ENCODE data around the gene HMGN2. TPM values are rescaled to one million over a fixed set of nuclear protein-coding genes. Genes with fewer than 3 reads are reported as not detected.
A peak's percentile ranks its signal among the peaks of the same experiment; 100 is the strongest.

Gene HMGN2
- 1,000 to 10,000 TPM; 1,010 to 1,265 (median 1,224) TPM for polyA plus RNA-seq (ENCODE audit: insufficient read length in 3 of 3)
- long read RNA-seq, donor 1, transcript HMGN2-201 (6 exons, 1,191 nt), result major isoform, 354 of 429 reads
- long read RNA-seq, donor 1, transcript HMGN2-205 (5 exons, 952 nt), result minor isoform, 7 of 429 reads
- long read RNA-seq, donor 1, partial matches to known transcripts, result 39 of 429 reads
- long read RNA-seq, donor 1, other reads (novel, unspliced or antisense), result 24 of 429 reads
- long read RNA-seq, donor 2, transcript HMGN2-205 (5 exons, 952 nt), result minor isoform, 5 of 627 reads
- long read RNA-seq, donor 2, transcript HMGN2-201 (6 exons, 1,191 nt), result major isoform, 336 of 627 reads
- long read RNA-seq, donor 2, partial matches to known transcripts, result 245 of 627 reads
- long read RNA-seq, donor 2, other reads (novel, unspliced or antisense), result 36 of 627 reads
- long read RNA-seq, donor 3, transcript HMGN2-201 (6 exons, 1,191 nt), result major isoform, 610 of 724 reads
- long read RNA-seq, donor 3, transcript HMGN2-205 (5 exons, 952 nt), result minor isoform, 7 of 724 reads
- long read RNA-seq, donor 3, partial matches to known transcripts, result 58 of 724 reads
- long read RNA-seq, donor 3, other reads (novel, unspliced or antisense), result 43 of 724 reads
- long read RNA-seq, donor 4, transcript HMGN2-201 (6 exons, 1,191 nt), result major isoform, 371 of 696 reads
- long read RNA-seq, donor 4, partial matches to known transcripts, result 299 of 696 reads
- long read RNA-seq, donor 4, other reads (novel, unspliced or antisense), result 15 of 696 reads
- long read RNA-seq, donor 5, result 0 reads
- long read RNA-seq, donor 6, transcript HMGN2-201 (6 exons, 1,191 nt), result major isoform, 368 of 543 reads
- long read RNA-seq, donor 6, transcript HMGN2-205 (5 exons, 952 nt), result minor isoform, 7 of 543 reads
- long read RNA-seq, donor 6, partial matches to known transcripts, result 127 of 543 reads
- long read RNA-seq, donor 6, other reads (novel, unspliced or antisense), result 34 of 543 reads
- long read RNA-seq, donor 7, transcript HMGN2-201 (6 exons, 1,191 nt), result major isoform, 502 of 656 reads
- long read RNA-seq, donor 7, transcript HMGN2-205 (5 exons, 952 nt), result minor isoform, 11 of 656 reads
- long read RNA-seq, donor 7, partial matches to known transcripts, result 75 of 656 reads
- long read RNA-seq, donor 7, other reads (novel, unspliced or antisense), result 60 of 656 reads
- long read RNA-seq, donor 8, transcript HMGN2-205 (5 exons, 952 nt), result minor isoform, 9 of 1,415 reads
- long read RNA-seq, donor 8, transcript HMGN2-201 (6 exons, 1,191 nt), result major isoform, 616 of 1,415 reads
- long read RNA-seq, donor 8, transcript HMGN2-209 (2 exons, 1,496 nt), result minor isoform, 5 of 1,415 reads
- long read RNA-seq, donor 8, partial matches to known transcripts, result 698 of 1,415 reads
- long read RNA-seq, donor 8, other reads (novel, unspliced or antisense), result 79 of 1,415 reads
- long read RNA-seq, donor 9, transcript HMGN2-201 (6 exons, 1,191 nt), result major isoform, 390 of 786 reads
- long read RNA-seq, donor 9, transcript HMGN2-205 (5 exons, 952 nt), result minor isoform, 5 of 786 reads
- long read RNA-seq, donor 9, partial matches to known transcripts, result 356 of 786 reads
- long read RNA-seq, donor 9, other reads (novel, unspliced or antisense), result 31 of 786 reads
- long read RNA-seq, donor 10, transcript HMGN2-205 (5 exons, 952 nt), result minor isoform, 6 of 894 reads
- long read RNA-seq, donor 10, transcript HMGN2-201 (6 exons, 1,191 nt), result major isoform, 392 of 894 reads
- long read RNA-seq, donor 10, partial matches to known transcripts, result 460 of 894 reads
- long read RNA-seq, donor 10, other reads (novel, unspliced or antisense), result 33 of 894 reads
- long read RNA-seq, donor 11, transcript HMGN2-201 (6 exons, 1,191 nt), result major isoform, 320 of 372 reads
- long read RNA-seq, donor 11, transcript HMGN2-205 (5 exons, 952 nt), result minor isoform, 6 of 372 reads
- long read RNA-seq, donor 11, partial matches to known transcripts, result 21 of 372 reads
- long read RNA-seq, donor 11, other reads (novel, unspliced or antisense), result 18 of 372 reads
- long read RNA-seq, donor 12, transcript HMGN2-201 (6 exons, 1,191 nt), result major isoform, 158 of 204 reads
- long read RNA-seq, donor 12, transcript HMGN2-205 (5 exons, 952 nt), result minor isoform, 6 of 204 reads
- long read RNA-seq, donor 12, partial matches to known transcripts, result 31 of 204 reads
- long read RNA-seq, donor 12, other reads (novel, unspliced or antisense), result 5 of 204 reads
- long read RNA-seq, donor 13, transcript HMGN2-201 (6 exons, 1,191 nt), result major isoform, 762 of 1,595 reads
- long read RNA-seq, donor 13, transcript HMGN2-202 (5 exons, 1,045 nt), result minor isoform, 5 of 1,595 reads
- long read RNA-seq, donor 13, transcript HMGN2-205 (5 exons, 952 nt), result minor isoform, 17 of 1,595 reads
- long read RNA-seq, donor 13, partial matches to known transcripts, result 708 of 1,595 reads
- long read RNA-seq, donor 13, other reads (novel, unspliced or antisense), result 96 of 1,595 reads
- long read RNA-seq, donor 14, transcript HMGN2-201 (6 exons, 1,191 nt), result major isoform, 398 of 966 reads
- long read RNA-seq, donor 14, transcript HMGN2-205 (5 exons, 952 nt), result minor isoform, 9 of 966 reads
- long read RNA-seq, donor 14, partial matches to known transcripts, result 518 of 966 reads
- long read RNA-seq, donor 14, other reads (novel, unspliced or antisense), result 35 of 966 reads
- long read RNA-seq, donor 15, transcript HMGN2-201 (6 exons, 1,191 nt), result major isoform, 224 of 265 reads
- long read RNA-seq, donor 15, partial matches to known transcripts, result 24 of 265 reads
- long read RNA-seq, donor 15, other reads (novel, unspliced or antisense), result 10 of 265 reads
- long read RNA-seq, donor 16, transcript HMGN2-205 (5 exons, 952 nt), result minor isoform, 12 of 1,134 reads
- long read RNA-seq, donor 16, transcript HMGN2-201 (6 exons, 1,191 nt), result major isoform, 937 of 1,134 reads
- long read RNA-seq, donor 16, partial matches to known transcripts, result 80 of 1,134 reads
- long read RNA-seq, donor 16, other reads (novel, unspliced or antisense), result 96 of 1,134 reads

- peak in 10 of 11 donors; percentile 68 to 92 (median 90) for DNase-seq (ENCODE audit: extremely low read depth in 1 of 11, low read depth in 9 of 11, low spot score in 4 of 11)
Observed at GRCh38 chr1:26472320-26472900, at the start of gene HMGN2. TSS of gene HMGN2 (plus strand) at chr1:26472440. CDS start at chr1:26472613, 173 bp downstream.

GRCh38 chr1:26429721-26430120, 42.5 kb upstream of the HMGN2 start:
- no peak for DNase-seq (ENCODE audit: extremely low read depth in 1 of 11, low read depth in 9 of 11, low spot score in 4 of 11)

GRCh38 chr1:26431979-26432695, 40.1 kb upstream of the HMGN2 start, which contains the start of gene DHDDS:
TSS of gene DHDDS (plus strand) at chr1:26432321. CDS start at chr1:26432946, 625 bp downstream.
- peak; percentile 92 to 97 (median 96) for DNase-seq (ENCODE audit: extremely low read depth in 1 of 11, low read depth in 9 of 11, low spot score in 4 of 11)

GRCh38 chr1:26432793-26433192, 39.4 kb upstream of the HMGN2 start:
- DNase-seq (ENCODE audit: extremely low read depth in 1 of 11, low read depth in 9 of 11, low spot score in 4 of 11), result no peak

- no peak for DNase-seq (ENCODE audit: extremely low read depth in 1 of 11, low read depth in 9 of 11, low spot score in 4 of 11)
Observed at GRCh38 chr1:26434161-26434752, 38.0 kb upstream of the HMGN2 start.

GRCh38 chr1:26438041-26438440, 34.2 kb upstream of the HMGN2 start:
- DNase-seq (ENCODE audit: extremely low read depth in 1 of 11, low read depth in 9 of 11, low spot score in 4 of 11), result no peak

- DNase-seq (ENCODE audit: extremely low read depth in 1 of 11, low read depth in 9 of 11, low spot score in 4 of 11), result no peak
Observed at GRCh38 chr1:26440259-26440658, 32.0 kb upstream of the HMGN2 start.

GRCh38 chr1:26449868-26450267, 22.4 kb upstream of the HMGN2 start:
- DNase-seq (ENCODE audit: extremely low read depth in 1 of 11, low read depth in 9 of 11, low spot score in 4 of 11), result no peak

- DNase-seq (ENCODE audit: extremely low read depth in 1 of 11, low read depth in 9 of 11, low spot score in 4 of 11), result no peak
Observed at GRCh38 chr1:26450908-26451307, 21.3 kb upstream of the HMGN2 start.

GRCh38 chr1:26452459-26453183, 19.6 kb upstream of the HMGN2 start:
- DNase-seq (ENCODE audit: extremely low read depth in 1 of 11, low read depth in 9 of 11, low spot score in 4 of 11), result no peak

- no peak for DNase-seq (ENCODE audit: extremely low read depth in 1 of 11, low read depth in 9 of 11, low spot score in 4 of 11)
Observed at GRCh38 chr1:26459148-26459547, 13.1 kb upstream of the HMGN2 start.

- no peak for DNase-seq (ENCODE audit: extremely low read depth in 1 of 11, low read depth in 9 of 11, low spot score in 4 of 11)
Observed at GRCh38 chr1:26459573-26460031, 12.6 kb upstream of the HMGN2 start.

- DNase-seq (ENCODE audit: extremely low read depth in 1 of 11, low read depth in 9 of 11, low spot score in 4 of 11), result peak in 1 of 11 donors; percentile 15
Observed at GRCh38 chr1:26468911-26469310, 3.3 kb upstream of the HMGN2 start.

- no peak for DNase-seq (ENCODE audit: extremely low read depth in 1 of 11, low read depth in 9 of 11, low spot score in 4 of 11)
Observed at GRCh38 chr1:26469558-26469957, 2.7 kb upstream of the HMGN2 start.
